Stimulated activated memory B cell treated with anti-CD40 and anti-IgM and Interleukin-4, amounts not matched to agents 10 μg/mL and 1 μg/mL and 100 μg/mL, for 72 hours (primary cell): ENCODE data around the gene FAM89B.
A peak's percentile ranks its signal among the peaks of the same experiment; 100 is the strongest.

Experiments used
- ATAC-seq: fragments of 150-1000 bp; cut with Tn5 transposase; 2 replicates; pipeline ENCODE4 v1.10.0; 2021
- H3K27ac Mint-ChIP-seq: one replicate; pipeline ENCODE4 v1.8.0; 2022; ENCODE audit warnings: mild to moderate bottlenecking, mixed read lengths
- H3K27me3 Mint-ChIP-seq: one replicate; pipeline ENCODE4 v1.8.0; 2022; ENCODE audit warnings: mixed read lengths
- H3K36me3 Mint-ChIP-seq: one replicate; pipeline ENCODE4 v1.8.0; 2022; ENCODE audit warnings: mixed read lengths
- H3K4me1 Mint-ChIP-seq: one replicate; pipeline ENCODE4 v1.8.0; 2022; ENCODE audit warnings: mixed read lengths
- H3K4me3 Mint-ChIP-seq: one replicate; pipeline ENCODE4 v1.8.0; 2022; ENCODE audit warnings: mild to moderate bottlenecking, moderate library complexity, mixed read lengths
- H3K9me3 Mint-ChIP-seq: one replicate; pipeline ENCODE4 v1.8.0; 2022; ENCODE audit warnings: mixed read lengths

Gene FAM89B

DNA sequence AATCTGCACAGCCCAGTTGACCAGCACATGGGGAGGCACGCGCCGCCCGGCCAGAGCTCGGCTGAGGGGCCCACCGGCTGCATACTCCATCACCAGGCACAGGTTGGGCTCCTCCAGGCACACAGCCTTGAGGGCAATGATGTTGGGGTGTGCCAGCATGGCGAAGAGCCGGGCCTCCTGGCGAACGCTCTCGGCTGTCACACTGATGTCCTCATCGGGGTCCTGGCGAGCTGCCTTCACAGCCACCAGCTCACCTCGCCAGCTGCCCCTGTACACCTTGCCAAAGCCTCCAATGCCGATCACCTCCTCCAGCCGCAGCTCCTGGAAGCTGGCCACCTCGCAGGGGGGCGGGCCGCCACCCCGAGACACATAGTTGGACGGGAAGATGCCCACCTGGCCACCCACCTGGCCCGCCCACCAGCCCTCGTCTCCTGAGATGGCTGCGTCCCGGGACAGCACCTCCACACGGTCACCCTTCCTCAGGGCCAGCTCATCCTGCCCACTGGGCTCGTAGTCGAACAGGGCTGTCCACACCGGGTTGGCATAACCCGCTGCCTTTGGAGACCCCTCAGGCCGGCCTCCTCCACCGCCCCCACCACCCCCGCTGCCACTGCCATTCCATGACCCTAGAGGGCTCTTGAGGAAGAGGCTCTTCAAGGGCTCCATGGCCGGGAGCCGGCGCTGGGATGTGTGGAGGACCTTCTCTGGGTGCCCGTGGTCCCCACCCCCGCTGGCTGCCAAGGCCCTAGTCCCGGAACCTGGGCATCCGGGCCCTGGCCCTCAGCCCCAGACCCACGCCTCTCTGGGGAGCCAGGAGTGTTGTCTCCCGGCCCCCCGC, 41.0 kb downstream of the FAM89B start:
- no peak for ATAC-seq
- peaks cover 48% of the 10 kb centered on the region for H3K36me3 Mint-ChIP-seq
- H3K4me3 Mint-ChIP-seq, result peak overlapping the region; percentile 86
- no peaks in the 10 kb centered on the region for H3K9me3 Mint-ChIP-seq
- H3K4me1 Mint-ChIP-seq, result peaks cover 69% of the 10 kb centered on the region
- no peaks in the 10 kb centered on the region for H3K27me3 Mint-ChIP-seq
- H3K27ac Mint-ChIP-seq, result peak overlapping the region; percentile 94

- Mint-ChIP-seq H3K4me3 (peak within 1 kb of the TSS; percentile 86), H3K27ac (peak within 1 kb of the TSS; percentile 94), H3K27me3 (no peaks in the 10 kb centered on the region), H3K9me3 (no peaks in the 10 kb centered on the region), H3K4me1 (peaks cover 58% of the 10 kb centered on the region), H3K36me3 (peaks cover 48% of the 10 kb centered on the region)
- peak; percentile 93 for ATAC-seq
Observed at GRCh38 chr11:65615229-65615949, 43.1 kb downstream of the FAM89B start, which contains the start of gene PCNX3. TSS of gene PCNX3 (plus strand) at chr11:65615776. CDS start at chr11:65616312, 536 bp downstream.

GRCh38 chr11:65615950-65616574, 43.7 kb downstream of the FAM89B start:
- ATAC-seq, result peak; percentile 16
- H3K4me3 Mint-ChIP-seq, result peak overlapping the region; percentile 86
- peaks cover 42% of the 10 kb centered on the region for H3K36me3 Mint-ChIP-seq
- H3K27ac Mint-ChIP-seq, result peak overlapping the region; percentile 94
- no peaks in the 10 kb centered on the region for H3K9me3 Mint-ChIP-seq
- no peaks in the 10 kb centered on the region for H3K27me3 Mint-ChIP-seq
- H3K4me1 Mint-ChIP-seq, result peaks cover 52% of the 10 kb centered on the region

DNA sequence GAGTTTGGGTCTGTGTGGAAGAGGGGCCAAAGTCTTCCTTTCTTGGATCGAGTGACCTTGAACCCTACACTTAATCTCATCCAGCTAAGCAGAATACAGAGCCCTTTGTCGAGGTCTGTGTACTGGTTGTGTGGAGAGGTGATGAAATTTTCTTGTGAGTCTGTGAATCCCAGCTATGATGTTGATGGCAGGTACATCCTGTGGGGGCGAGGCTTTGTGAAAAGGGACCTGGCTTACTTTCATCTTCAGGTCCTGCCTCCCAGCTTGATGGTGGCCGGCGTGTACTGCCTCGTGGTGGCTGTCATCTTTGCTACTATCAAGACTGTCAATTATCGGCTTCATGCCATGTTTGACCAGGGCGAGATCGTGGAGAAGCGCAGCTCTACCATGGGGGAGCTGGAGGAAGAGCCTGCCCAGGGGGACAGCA, 44.2 kb downstream of the FAM89B start:
- Mint-ChIP-seq H3K9me3 (no peaks in the 10 kb centered on the region), H3K4me3 (peak overlapping the region; percentile 86), H3K27ac (peak overlapping the region; percentile 94), H3K4me1 (peaks cover 48% of the 10 kb centered on the region), H3K27me3 (no peaks in the 10 kb centered on the region), H3K36me3 (peaks cover 47% of the 10 kb centered on the region)
- ATAC-seq, result no peak

DNA sequence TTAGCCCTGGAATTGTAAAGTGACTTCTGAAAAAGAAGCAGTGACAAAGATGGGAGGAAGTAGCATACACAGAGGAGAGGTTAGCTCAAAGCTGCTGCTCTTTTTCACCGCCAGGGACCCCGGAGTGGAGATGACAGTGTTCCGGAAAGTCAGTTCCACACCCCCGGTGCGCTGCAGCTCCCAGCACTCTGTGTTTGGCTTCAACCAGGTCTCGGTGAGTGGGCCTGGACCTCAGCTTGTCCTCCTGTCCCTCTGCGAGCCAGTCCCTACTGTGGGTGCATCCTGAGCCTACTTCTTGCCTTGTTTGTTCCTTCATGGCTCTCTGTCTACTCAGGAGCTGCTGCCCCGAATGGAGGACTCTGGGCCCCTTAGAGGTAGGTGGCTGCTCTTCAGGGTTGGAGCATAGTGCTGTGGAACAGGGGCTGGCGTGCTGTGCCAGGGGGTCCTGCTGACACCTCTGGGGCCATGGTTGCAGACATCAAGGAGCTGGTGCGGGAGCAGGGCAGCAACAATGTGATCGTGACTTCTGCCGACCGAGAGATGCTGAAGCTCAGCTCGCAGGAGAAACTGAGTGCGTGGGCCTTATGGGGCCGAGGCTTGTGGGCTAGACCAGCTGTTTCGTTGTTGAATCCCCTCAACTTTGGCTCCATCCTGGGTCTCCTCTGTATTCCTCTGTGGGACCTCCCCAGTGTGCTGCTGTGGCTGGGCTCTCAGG, 45.0 kb downstream of the FAM89B start:
- Mint-ChIP-seq H3K27me3 (no peaks in the 10 kb centered on the region), H3K9me3 (no peaks in the 10 kb centered on the region), H3K4me1 (peaks cover 45% of the 10 kb centered on the region), H3K36me3 (peaks cover 48% of the 10 kb centered on the region), H3K4me3 (peak overlapping the region; percentile 86), H3K27ac (peak overlapping the region; percentile 94)
- no peak for ATAC-seq

GRCh38 chr11:65617990-65618751, 45.8 kb downstream of the FAM89B start:
- no peak overlapping the region for H3K27ac Mint-ChIP-seq
- H3K9me3 Mint-ChIP-seq, result no peaks in the 10 kb centered on the region
- H3K4me1 Mint-ChIP-seq, result peaks cover 36% of the 10 kb centered on the region
- no peaks in the 10 kb centered on the region for H3K27me3 Mint-ChIP-seq
- H3K36me3 Mint-ChIP-seq, result peaks cover 52% of the 10 kb centered on the region
- no peak overlapping the region for H3K4me3 Mint-ChIP-seq
- no peak for ATAC-seq

DNA sequence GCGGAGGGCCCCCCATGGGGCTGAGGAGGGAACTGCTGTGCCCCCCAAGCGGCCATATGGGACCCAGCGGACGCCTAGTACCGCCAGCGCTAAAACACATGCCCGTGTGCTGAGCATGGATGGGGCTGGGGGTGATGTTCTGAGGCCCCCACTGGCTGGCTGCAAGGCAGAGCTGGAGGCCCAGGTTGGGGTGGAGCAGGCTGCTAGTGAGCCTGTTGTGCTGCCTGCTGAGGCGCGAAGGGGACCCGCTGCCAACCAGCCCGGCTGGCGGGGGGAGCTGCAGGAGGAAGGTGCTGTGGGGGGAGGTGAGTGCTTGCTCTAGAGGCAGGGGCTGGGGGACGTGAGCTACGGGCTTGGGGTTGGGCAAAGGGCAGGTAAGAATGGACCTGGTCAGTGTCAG, 46.4 kb downstream of the FAM89B start:
- Mint-ChIP-seq H3K9me3 (no peaks in the 10 kb centered on the region), H3K36me3 (peaks cover 53% of the 10 kb centered on the region), H3K27me3 (no peaks in the 10 kb centered on the region), H3K4me3 (no peak overlapping the region), H3K27ac (no peak overlapping the region), H3K4me1 (peaks cover 32% of the 10 kb centered on the region)
- no peak for ATAC-seq

- H3K4me3 Mint-ChIP-seq, result no peak overlapping the region
- ATAC-seq, result no peak
- no peaks in the 10 kb centered on the region for H3K27me3 Mint-ChIP-seq
- peaks cover 58% of the 10 kb centered on the region for H3K36me3 Mint-ChIP-seq
- H3K4me1 Mint-ChIP-seq, result peaks cover 32% of the 10 kb centered on the region
- no peaks in the 10 kb centered on the region for H3K9me3 Mint-ChIP-seq
- no peak overlapping the region for H3K27ac Mint-ChIP-seq
Observed at GRCh38 chr11:65619281-65619928, 47.1 kb downstream of the FAM89B start.

DNA sequence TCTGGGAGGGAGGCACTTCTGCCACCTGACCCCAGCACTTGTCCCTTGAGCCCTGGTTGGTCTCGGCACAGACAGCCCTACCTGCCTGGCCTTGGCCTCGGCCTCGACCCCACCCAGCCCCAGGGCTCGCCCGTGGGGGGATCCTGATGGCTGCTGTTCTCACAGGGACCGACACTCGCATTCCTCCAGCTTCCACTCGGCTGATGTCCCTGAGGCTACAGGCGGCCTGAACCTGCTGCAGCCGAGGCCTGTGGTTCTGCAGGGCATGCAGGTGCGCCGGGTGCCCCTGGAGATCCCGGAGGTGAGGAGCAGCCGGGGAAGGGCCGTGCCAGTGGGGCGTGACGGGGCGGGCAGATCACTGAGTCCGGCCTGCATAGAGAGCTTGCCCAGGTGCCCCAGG, 48.3 kb downstream of the FAM89B start:
- no peaks in the 10 kb centered on the region for H3K27me3 Mint-ChIP-seq
- H3K4me3 Mint-ChIP-seq, result no peak overlapping the region
- H3K9me3 Mint-ChIP-seq, result no peaks in the 10 kb centered on the region
- H3K4me1 Mint-ChIP-seq, result peaks cover 33% of the 10 kb centered on the region
- ATAC-seq, result no peak
- H3K36me3 Mint-ChIP-seq, result peaks cover 67% of the 10 kb centered on the region
- H3K27ac Mint-ChIP-seq, result no peak overlapping the region

DNA sequence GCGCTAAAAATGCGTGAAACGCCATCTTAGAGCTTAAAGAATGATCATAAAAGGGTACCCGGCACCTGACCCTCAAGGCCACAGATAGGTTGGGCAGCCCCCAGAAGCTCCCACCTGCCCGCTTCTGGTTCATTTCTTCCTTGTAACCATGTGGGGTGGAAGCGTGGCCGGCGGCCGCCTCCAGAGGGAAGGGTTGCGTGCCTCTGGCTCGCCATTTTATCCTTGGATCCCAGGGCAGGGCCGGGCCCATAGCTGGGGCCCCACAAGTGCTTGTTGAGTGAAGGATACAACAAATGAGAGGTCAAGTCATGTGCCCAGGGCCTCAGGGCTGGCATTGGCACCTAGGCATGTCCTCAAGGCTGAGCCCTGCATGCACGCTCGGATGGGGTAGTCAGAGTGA, 49.1 kb downstream of the FAM89B start:
- Mint-ChIP-seq H3K4me1 (peaks cover 36% of the 10 kb centered on the region), H3K36me3 (peaks cover 72% of the 10 kb centered on the region), H3K9me3 (no peaks in the 10 kb centered on the region), H3K27me3 (no peaks in the 10 kb centered on the region), H3K4me3 (no peak overlapping the region), H3K27ac (no peak overlapping the region)
- no peak for ATAC-seq

DNA sequence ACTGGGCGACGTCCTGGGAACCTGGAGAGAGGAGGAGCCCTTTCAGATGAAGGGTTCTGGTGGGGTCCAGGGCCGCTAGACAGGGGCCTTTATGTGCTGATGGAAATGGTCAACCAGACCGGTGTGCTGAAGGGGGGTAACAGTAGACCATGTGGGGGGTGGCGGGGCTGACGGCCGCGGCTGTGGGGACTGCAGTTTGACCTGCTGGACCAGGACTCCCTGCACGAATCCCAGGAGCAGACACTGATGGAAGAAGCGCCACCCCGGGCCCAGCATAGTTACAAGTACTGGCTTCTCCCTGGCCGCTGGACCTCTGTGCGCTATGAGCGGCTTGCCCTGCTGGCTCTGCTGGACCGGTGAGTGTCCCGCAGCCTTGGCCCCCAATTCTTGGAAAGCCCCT, 49.7 kb downstream of the FAM89B start:
- Mint-ChIP-seq H3K27me3 (no peaks in the 10 kb centered on the region), H3K27ac (no peak overlapping the region), H3K36me3 (peaks cover 67% of the 10 kb centered on the region), H3K9me3 (no peaks in the 10 kb centered on the region), H3K4me3 (no peak overlapping the region), H3K4me1 (peaks cover 33% of the 10 kb centered on the region)
- ATAC-seq, result no peak

GRCh38 chr11:65623177-65623576, 50.8 kb downstream of the FAM89B start:
- Mint-ChIP-seq H3K4me3 (no peak overlapping the region), H3K27ac (no peak overlapping the region), H3K4me1 (peaks cover 22% of the 10 kb centered on the region), H3K36me3 (peaks cover 59% of the 10 kb centered on the region), H3K27me3 (no peaks in the 10 kb centered on the region), H3K9me3 (no peaks in the 10 kb centered on the region)
- no peak for ATAC-seq
